DMS153 (cell line): ENCODE data around the gene TMEM33.
"Not testable (repeated sequence)": the region's sequence is repeated elsewhere in the genome, so short reads cannot be mapped to it uniquely, and the experiment has no call there.

Experiments used
- DNase-seq: peaks from one replicate; lab custom pipeline; 2025; lab: John Stamatoyannopoulos, UW

The TMEM33 gene

GRCh38 chr4:41934901-41935651 is at the start of gene TMEM33:
TMEM33 (plus strand) TSS chr4:41935429; CDS start chr4:41935485, 56 bp downstream.
- DNase-seq: peak; percentile 49

- DNase-seq: no peak
Observed at GRCh38 chr4:41885456-41885855, 49.8 kb upstream of the TMEM33 start.

- DNase-seq: no peak
Observed at GRCh38 chr4:41887277-41887676, 48.0 kb upstream of the TMEM33 start.

- no peak for DNase-seq
Observed at GRCh38 chr4:41887821-41888686, 47.2 kb upstream of the TMEM33 start.

- no peak for DNase-seq
Observed at GRCh38 chr4:41888687-41889074, 46.5 kb upstream of the TMEM33 start.

GRCh38 chr4:41889317-41889716 is 45.9 kb upstream of the TMEM33 start:
- no peak for DNase-seq

GRCh38 chr4:41890085-41890484 is 45.1 kb upstream of the TMEM33 start:
- DNase-seq: no peak

GRCh38 chr4:41896648-41897047 is 38.6 kb upstream of the TMEM33 start:
- DNase-seq: no peak

GRCh38 chr4:41897698-41898097 is 37.5 kb upstream of the TMEM33 start:
- no peak for DNase-seq

GRCh38 chr4:41909136-41909535 is 26.1 kb upstream of the TMEM33 start:
- not testable (repeated sequence) for DNase-seq

- no peak for DNase-seq
Observed at GRCh38 chr4:41912546-41912945, 22.7 kb upstream of the TMEM33 start.

GRCh38 chr4:41913509-41913908 is 21.7 kb upstream of the TMEM33 start:
- no peak for DNase-seq

GRCh38 chr4:41918278-41918677 is 17.0 kb upstream of the TMEM33 start:
- DNase-seq: no peak

- not testable (repeated sequence) for DNase-seq
Observed at GRCh38 chr4:41920416-41920815, 14.8 kb upstream of the TMEM33 start.

- DNase-seq: no peak
Observed at GRCh38 chr4:41921476-41921875, 13.8 kb upstream of the TMEM33 start.

GRCh38 chr4:41927796-41928499 is 7.3 kb upstream of the TMEM33 start:
- DNase-seq: no peak

GRCh38 chr4:41930139-41930831 is 4.9 kb upstream of the TMEM33 start:
- DNase-seq: no peak

- no peak for DNase-seq
Observed at GRCh38 chr4:41932988-41933387, 2.2 kb upstream of the TMEM33 start.

GRCh38 chr4:41933997-41934503 is 1.2 kb upstream of the TMEM33 start:
- no peak for DNase-seq

GRCh38 chr4:41934514-41934900 is 722 bp upstream of the TMEM33 start:
- no peak for DNase-seq

- DNase-seq: no peak
Observed at GRCh38 chr4:41935652-41936021, 408 bp downstream of the TMEM33 start.
